Stomach (tissue), 4 donors: ENCODE results near the gene SMOC2.

Experiments
- CTCF ChIP-seq, 7 experiments: fragments of 450-650 bp in 4 of 7; fragments of 200-600 bp in 3 of 7; sonication (generic) in 3 of 7; IDR thresholded peaks; one replicate each; pipeline ENCODE4 v1.5.1; 2016 to 2019; ENCODE audit warnings: antibody characterized with exemption in 7 of 7, control low read depth in 2 of 7, mild to moderate bottlenecking in 1 of 7
- POLR2A ChIP-seq, 4 donors: fragments of 450-650 bp; IDR thresholded peaks; one replicate each; pipeline ENCODE4 v1.6.1; 2016; ENCODE audit warnings: antibody characterized with exemption in 4 of 4, control low read depth in 2 of 4, mild to moderate bottlenecking in 1 of 4, moderate library complexity in 1 of 4

GRCh38 chr6:168428863-168429262 is 12.1 kb upstream of the SMOC2 start:
- TF ChIP-seq POLR2A (IDR thresholded peaks at IDR 0.05) (no peak), CTCF (IDR thresholded peaks at IDR 0.05) (no peak)
